GM12892 (cell line): ENCODE results near the gene CD84.

Experiments used
- POLR2A ChIP-seq: IDR thresholded peaks from 2 replicates; pipeline ENCODE4 v1.6.1; 2011; ENCODE audit warnings: low read depth, low read length, control low read depth
- POLR2AphosphoS5 ChIP-seq: IDR thresholded peaks from 2 replicates; pipeline ENCODE4 v1.6.1; 2011; ENCODE audit warnings: low read depth, low read length, control low read depth
- TAF1 ChIP-seq: IDR thresholded peaks from 2 replicates; pipeline ENCODE4 v1.6.1; 2011; ENCODE audit warnings: low read depth, mild to moderate bottlenecking, control low read depth, low read length, borderline replicate concordance

GRCh38 chr1:160578175-160578524, 1.1 kb downstream of the CD84 start:
- TF ChIP-seq POLR2AphosphoS5 (no peak), POLR2A (no peak), TAF1 (no peak)
